Measurements from ENCODE around the gene PPCDC.

DNA sequence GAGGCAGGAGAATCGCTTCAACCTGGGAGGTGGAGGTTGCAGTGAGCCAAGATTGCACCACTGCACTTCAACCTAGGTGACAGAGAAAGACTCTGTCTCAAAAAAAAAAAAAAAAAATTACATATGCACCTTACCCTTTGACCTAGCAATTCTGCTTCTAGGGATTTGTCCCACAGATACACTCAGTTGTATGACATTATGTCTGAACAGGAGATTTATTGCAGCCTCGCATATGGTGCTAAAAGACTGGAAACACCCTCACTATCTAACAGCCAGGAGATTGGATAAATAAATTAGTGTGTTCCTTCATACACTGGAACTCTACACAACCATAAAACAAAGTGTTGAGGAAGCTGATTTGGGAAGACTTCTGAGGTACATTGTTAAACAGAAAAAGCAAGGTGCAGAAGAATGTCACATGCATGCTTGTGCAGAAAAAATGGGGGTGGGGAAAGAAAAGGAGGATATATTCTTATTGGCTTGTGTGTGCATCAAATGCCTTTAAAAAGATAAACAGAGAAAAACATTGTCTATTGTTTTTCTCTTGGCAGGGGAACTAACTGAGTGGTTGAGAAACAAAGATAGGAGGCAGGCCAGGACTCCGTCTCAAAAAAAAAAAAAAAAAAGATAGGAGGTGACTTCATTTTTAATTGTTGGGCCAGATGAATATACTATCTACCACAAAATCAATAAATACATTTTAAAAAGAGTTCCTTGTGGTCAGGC lies 30.9 kb downstream of the PPCDC start:
- TF ChIP-seq, protein P1, sequence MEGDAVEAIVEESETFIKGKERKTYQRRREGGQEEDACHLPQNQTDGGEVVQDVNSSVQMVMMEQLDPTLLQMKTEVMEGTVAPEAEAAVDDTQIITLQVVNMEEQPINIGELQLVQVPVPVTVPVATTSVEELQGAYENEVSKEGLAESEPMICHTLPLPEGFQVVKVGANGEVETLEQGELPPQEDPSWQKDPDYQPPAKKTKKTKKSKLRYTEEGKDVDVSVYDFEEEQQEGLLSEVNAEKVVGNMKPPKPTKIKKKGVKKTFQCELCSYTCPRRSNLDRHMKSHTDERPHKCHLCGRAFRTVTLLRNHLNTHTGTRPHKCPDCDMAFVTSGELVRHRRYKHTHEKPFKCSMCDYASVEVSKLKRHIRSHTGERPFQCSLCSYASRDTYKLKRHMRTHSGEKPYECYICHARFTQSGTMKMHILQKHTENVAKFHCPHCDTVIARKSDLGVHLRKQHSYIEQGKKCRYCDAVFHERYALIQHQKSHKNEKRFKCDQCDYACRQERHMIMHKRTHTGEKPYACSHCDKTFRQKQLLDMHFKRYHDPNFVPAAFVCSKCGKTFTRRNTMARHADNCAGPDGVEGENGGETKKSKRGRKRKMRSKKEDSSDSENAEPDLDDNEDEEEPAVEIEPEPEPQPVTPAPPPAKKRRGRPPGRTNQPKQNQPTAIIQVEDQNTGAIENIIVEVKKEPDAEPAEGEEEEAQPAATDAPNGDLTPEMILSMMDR (IDR thresholded peaks at IDR 0.05; ENCODE audit: insufficient read depth, low read depth, low read length) = no peak
- no peak for TF ChIP-seq EZH2 (IDR thresholded peaks at IDR 0.05; ENCODE audit: insufficient read depth, low read length)
